G401 (cell line): ENCODE measurements around the gene PRKCA. TPM values are rescaled to one million over a fixed set of nuclear protein-coding genes. Genes with fewer than 3 reads are reported as not detected.
"Not testable (repeated sequence)": the region's sequence is repeated elsewhere in the genome, so short reads cannot be mapped to it uniquely, and the experiment has no call there.

ENCODE experiments used
- DNase-seq: peaks from one replicate; pipeline ENCODE4 v3.0.0-alpha.2; 2015; ENCODE audit warnings: low spot score
- in situ Hi-C: cut with HindIII; loops from 2 replicates; pipeline ENCODE4 v1.10.0; 2016; ENCODE audit warnings: low sequenced_read_pairs, mixed read lengths
- total RNA-seq: library from RNA; depleted of rRNA; stranded (reverse); fragments of >200 nt; shearing (Covaris generic); gene quantifications from 2 replicates; pipeline ENCODE4 v1.2.3, GENCODE V29; 2014

Gene PRKCA
- total RNA-seq, 1 experiment from 2014 or later, result 44.7 TPM

DNA sequence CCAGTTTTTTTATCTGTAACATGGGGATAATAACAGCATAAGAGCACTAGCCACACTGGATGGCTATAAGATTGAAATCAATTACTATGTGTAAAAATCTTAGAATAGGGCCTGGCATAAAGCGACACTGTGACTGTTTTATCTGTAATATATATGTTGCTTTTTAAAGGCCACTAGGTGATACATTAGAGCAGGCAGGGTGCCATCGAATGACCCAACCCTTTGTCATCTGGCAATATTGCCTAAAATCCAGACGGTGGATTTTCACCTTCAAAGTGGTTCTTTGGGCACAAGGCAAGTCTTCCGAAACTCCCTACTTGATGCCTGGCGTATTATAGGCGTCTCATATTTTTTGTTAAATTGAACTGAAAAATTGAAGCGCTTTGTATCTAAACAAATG, 69.1 kb downstream of the PRKCA start:
- in situ Hi-C loops, result no loop called here
- no peak for DNase-seq

DNA sequence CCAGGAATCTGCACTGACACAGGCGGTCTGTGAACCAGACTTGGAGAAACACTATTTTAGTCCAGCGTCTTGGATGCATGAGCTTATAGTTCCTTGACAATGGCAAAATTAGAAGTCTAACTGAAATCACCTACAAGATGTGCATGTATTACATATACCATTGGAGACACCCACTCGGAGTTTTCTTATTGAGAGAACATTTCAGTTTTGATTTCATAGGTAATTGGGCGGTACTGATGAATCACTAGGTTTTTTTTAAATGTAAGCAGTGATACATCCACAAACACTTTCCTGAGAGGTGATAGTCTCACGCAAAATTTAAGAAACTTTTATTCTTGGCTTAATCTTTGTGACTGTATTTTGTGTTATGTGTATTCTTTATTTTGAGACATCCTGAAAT, 69.8 kb downstream of the PRKCA start:
- in situ Hi-C loops, result no loop called here
- no peak for DNase-seq

DNA sequence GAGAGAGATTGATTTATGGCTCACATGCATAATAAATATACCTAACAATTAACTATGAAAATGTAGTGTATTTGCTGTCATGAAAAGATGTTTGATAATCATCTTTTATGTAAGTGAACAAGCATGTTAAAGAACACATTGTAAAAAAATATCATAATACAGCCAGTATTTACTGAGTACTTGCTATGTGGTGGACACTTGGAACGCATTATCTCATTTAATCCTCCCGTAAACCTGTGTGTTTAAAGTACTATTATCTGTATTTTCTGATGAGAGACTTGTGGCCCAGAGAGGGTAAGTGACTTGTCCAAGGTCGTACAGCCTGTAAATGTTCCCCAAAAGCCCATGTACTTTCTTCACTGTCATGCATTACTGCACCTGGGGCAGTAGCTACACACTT, 70.7 kb downstream of the PRKCA start:
- in situ Hi-C loops, result no loop called here
- DNase-seq, result no peak

DNA sequence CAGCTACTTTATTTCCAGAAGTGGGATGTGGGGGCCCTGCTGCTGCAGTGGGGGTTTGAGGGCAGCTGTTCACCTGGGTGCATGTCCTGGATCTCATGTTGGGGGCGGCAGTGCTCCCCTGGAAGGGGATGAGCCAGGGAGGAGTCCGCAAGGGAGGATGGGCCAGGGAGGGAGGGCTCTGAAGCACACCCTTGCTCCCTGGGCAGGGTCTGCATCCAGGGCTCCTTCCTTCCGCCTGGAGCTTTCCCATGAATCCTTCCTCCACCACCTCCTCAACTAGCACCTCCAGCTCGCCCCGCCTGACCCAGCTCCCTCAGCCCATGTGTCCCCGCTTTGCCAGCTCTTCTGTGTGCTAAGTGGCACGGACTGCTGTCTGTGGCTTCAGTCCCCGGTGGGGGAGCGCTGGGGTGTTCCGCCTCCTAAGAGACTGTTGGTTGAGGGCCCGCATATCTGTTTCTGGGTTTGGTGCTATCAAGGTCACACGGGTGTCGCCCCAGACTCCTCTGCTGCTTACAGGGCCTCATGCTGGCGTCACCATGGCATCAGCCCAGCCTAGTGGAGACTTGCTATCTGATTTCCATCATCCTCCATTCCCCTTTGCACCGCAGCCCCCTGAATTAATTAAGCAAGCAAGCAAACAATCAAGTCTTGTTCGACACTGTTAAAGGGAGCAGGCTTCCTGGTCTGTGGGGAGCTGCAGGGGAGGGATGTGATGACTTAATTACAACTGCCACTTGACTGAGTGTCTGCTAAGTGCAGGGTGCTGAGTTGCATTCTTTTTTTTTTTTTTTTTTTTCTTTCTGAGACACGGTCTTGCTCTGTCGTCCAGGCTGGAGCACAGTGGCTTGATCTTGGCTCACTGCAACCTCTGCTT, 71.8 kb downstream of the PRKCA start:
- DNase-seq, result no peak
- in situ Hi-C loops, result no loop called here

DNA sequence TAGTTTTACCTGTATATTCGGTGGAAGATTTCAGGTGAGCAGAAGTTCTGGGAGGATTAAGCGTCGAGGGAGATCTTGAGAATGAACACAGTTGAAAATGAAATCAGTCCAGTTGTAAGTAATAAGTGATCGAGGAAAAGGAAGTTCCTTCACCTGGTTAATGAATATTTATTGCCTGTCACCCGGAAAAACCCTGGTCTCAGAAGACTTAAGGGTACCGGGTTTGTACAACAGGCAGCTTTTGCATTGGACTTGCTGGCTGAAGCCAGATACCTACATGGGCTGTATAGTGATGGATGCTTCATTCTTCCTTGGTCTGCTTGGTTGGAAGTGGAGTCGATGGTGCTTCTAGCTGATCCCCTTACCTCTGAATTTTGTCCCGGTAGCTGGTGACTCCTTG, 72.7 kb downstream of the PRKCA start:
- in situ Hi-C loops, result no loop called here

DNA sequence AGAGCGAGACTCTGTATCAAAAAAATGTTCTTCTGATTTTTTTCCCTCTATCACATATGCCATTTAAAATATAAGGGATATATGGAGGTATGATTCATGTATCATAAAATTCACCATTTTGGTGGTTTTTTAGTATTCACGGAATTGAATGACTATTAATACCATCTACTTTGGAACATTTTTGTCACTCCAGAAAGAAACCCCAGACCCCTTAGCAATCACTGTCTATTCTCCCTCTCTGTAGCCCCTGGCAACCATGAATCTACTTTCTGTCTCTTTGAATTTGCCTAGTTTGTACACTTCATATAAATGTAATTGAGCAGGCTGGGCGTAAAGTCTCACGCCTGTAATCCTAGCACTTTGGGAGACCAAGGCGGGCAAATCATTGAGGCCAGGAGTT, 75.9 kb downstream of the PRKCA start:
- in situ Hi-C loops, result no loop called here
- no peak for DNase-seq

More for the DNA sequence above, 72.7 kb downstream of the PRKCA start:
- DNase-seq, result no peak

DNA sequence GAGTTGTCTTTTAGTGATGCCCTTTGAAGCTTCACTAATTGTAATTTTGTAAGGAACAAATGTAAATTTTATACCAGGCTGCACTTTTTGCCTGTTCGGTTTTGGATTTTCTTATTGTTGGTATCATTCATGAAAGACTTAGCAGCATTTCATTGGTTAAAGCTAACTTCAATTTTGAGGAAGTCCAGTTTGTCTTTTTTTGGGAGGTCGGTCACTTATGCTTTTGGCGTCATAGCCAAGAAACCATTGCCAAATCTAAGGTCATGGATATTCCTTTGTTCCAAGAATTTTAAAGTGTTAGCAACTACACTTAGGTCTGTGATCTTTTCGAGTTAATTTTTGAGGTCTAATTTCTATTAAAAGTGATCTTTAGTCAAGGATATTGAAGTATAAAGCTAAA, 77.1 kb downstream of the PRKCA start:
- in situ Hi-C loops, result no loop called here
- no peak for DNase-seq

DNA sequence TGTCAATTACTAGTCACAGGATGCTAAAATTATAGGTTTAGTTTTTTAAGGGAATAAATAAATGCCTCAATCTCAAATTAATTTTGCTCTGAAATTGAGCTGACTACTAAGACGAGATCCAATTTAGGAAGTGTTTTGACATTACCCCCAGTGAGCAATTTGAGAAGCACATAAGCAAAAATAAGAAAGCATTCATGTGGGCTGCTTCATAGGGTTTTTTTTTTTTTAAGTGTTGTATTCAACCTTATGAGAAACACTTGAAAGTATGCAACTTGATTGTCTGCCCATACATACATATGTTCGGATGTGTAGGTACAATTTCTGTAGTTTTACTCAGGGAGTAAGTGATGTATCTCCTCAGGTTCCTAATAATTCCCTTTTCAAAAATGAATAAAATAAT, 77.6 kb downstream of the PRKCA start:
- in situ Hi-C loops, result no loop called here
- DNase-seq, result no peak

DNA sequence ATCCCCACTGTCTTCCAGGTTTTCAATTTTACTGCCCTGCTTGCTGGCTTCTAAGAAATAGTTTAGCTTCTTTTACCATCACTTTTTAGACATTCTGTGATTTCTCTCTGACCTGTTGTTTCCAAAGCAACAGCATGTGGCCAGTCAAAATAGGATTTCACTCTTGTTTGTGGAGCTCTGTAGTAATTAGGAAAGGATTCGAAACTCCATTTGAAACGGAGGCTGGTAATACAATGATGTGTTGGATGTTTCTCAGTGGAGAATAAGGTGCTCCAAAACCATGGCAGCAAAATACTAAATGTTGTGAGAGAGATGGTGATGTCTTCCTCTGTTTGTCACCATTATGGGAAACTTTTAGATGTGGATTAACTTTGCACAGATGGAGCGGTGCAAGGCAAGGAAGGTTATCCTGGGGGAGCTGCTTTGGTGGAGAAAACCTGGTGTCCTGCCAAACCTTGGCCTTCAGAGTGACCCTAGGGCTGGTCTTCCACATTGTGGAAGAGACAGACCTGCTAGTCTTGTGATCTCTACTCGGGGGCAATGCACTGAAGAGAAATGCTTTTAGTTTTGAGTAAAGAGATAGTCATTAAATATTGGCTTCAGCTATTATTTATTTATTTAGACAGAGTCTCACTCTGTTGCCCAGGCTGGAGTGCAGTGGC, 79.4 kb downstream of the PRKCA start:
- no peak for DNase-seq
- in situ Hi-C loops, result no loop called here

DNA sequence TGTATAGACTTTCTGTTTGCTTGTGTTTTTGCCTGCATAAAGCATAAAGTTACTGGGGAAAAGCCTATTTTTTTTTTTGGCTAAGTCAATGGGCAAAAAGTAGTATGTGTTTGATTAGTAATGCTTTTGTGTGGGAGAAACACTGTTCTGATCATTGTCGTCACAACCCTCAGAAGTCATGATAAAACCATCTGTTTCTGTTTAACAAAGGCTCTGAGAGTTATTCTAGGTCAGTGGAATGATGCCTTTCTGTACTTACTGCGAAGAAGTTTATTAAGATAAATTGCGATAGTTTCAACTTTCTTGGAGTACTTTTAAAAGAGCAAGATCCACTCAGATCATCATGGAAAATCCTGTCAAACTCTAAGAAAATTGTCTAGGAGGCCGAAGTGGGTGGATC, 80.9 kb downstream of the PRKCA start:
- DNase-seq, result no peak
- in situ Hi-C loops, result no loop called here

DNA sequence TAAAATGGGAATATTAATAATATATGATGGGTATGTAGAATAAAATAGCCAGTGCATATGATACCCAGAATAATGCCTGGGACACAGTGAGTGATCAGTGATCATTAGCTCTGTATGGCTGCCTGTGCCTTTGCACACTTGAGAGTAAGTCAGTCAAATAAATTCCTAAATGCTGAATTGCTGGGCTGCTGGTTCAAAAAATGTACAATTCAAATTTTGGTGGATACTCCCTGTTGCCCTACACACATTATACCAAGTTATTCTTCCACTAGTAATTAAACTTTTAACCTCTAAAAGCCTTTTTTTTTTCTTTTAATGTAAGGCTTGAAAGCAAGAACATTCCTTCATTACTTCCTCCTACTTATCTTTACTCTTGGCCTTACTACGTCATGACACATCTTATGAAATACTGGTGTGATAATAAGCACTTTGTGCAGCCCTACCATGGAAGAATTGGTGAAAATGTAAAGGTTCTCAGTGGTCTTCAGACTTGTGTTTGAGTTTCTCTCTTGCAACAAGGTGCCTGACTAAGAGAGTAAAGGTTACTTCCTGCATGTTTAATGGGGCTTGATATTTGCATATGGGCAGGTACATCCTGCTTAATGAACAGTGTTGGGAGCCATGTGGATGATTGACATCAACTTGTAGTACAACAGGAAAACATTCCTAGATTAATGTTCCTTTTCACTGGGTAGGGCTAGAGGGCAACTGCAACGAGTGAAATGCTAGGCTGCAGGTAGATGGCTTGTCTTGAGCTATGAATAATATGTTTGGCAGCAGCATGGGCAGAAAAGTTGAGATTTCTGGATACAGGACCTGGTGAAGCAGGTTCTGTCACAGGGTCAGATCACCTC, 84.3 kb downstream of the PRKCA start:
- no peak for DNase-seq
- in situ Hi-C loops, result no loop called here

DNA sequence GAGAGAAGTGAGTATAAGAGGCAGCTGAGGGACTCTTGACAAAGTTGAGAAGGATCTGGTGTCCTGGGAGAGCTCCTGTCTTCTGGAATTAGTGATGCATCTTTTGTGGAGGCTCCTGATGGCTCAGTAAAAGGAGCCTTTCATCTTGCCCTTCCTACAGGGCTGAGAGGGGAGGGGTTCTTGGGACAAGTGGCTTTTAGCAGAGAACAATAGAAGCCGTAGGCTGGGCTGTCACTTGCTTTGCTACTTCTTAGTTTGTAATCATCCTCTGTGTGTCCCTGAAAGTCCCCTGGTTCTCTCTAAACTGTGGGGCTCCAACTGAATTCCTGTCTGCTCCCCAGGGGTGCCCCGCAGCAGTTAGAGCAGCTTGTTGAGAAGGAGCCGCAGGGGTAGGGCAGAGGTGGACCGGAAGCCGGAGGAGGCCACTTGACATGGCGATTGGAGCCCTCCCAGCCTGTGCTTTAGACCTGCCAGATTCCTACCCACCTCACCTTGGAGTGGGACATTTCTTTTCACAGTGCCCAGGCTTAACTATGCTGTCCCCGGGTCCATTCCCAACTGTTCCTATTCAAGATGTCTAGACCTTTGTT, 85.1 kb downstream of the PRKCA start:
- in situ Hi-C loops, result no loop called here

DNA sequence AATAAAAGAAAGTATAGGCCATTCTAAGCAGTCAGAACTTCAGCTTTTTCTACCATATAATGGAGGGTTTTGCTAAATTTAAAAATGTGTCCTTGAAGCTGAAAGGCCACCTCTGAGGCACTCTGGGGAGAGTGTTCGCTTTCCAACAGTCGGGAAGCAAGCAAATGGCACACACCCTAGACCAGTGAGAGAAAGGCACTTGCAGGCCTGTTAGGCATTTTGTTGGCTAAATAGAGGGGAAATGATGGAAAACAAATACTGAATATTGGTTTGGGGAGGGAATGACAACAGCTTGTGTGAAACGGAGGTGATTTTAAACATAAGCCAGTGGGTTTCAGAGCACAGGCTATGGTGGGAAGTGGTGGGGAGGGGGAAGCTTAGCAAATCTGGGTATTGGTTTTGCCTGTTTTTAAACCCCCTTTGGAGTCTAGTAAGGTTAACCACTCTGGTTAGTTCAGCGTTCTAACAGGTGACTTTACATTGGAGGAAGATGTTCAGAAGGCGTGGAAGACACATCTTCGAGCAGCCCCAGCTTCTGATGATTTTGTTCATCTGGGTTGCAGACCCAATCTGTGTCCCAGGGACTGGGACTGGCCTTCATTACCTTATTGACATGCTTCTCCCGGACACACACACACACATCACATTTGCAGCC, 90.5 kb downstream of the PRKCA start:
- DNase-seq, result no peak
- in situ Hi-C loops, result no loop called here

More for the DNA sequence above, 85.1 kb downstream of the PRKCA start:
- no peak for DNase-seq

DNA sequence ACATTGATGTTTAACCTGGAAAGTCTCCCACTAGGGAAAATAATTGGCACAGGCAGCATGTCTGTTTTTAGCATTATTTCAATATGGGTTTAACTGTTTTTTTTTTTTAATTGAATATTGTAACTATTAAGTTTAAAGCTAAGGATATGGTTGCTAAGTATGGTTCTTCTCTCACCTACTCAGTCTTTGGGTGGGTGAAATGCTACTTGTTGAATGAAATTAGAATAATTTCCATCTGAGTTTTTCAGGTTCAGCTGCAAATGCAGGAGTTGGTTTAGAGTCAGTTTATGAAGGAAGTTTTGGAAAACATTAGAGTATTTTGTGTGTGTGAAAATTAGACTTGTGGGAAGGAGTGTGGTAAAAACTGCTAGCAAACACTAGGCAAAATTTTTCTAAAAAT, 93.5 kb downstream of the PRKCA start:
- no peak for DNase-seq
- in situ Hi-C loops, result no loop called here

DNA sequence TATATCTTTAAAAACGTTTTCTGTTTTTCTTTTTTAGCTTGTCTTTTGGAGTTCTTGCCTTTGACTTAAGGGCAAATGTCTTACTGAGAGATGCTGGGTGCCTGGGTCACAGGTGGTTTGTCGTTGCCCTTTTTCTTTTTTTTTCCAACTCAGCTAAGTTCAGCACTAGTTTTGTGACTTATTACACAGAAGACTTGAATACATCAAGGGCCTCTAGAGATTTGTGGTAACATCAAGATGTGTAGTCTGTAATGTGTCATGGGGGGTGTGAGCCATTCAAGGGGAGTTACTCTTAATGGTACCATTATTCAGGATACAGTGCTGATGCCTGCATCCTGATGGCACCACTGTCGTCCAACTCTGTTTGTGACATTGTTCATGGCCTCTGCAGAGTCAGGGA, 95.1 kb downstream of the PRKCA start:
- in situ Hi-C loops, result no loop called here
- DNase-seq, result no peak

DNA sequence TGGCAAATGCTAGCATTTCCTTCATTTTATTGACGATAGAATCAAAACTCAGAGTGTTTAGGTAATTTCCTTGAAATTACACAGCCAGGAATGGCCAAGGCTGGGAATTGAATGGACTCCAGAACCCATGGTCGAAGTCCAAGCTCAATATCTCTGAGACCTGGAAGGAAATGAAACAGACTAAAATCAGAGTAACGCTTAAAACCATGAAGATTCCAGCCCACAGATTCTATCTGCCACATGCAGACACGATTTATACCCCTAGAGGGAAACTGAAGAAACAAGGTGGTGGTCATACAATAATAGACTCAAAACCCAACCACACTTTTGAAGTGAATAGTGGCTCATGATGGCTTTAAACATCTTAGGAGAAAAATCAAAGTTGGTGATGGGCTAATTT, 95.6 kb downstream of the PRKCA start:
- in situ Hi-C loops, result no loop called here
- no peak for DNase-seq

DNA sequence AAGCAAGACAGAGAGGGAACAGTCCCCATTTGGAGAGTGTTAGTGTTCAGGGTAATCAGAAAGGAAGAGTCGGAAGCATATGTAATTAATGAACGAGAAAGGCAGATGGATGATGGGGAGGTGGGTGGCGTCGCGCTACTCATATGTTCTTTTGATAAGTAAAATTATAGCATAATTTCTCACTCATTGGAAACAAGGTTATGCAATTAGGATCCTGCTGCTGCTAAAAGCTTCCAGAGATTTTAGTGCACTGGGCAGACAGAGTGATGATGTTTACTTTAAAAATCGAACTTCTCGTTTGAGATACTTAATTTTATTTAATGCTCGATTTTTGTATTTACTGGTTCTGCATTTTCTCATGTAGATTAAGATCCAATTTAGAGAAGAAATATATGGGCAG, 96.2 kb downstream of the PRKCA start:
- DNase-seq, result no peak

DNA sequence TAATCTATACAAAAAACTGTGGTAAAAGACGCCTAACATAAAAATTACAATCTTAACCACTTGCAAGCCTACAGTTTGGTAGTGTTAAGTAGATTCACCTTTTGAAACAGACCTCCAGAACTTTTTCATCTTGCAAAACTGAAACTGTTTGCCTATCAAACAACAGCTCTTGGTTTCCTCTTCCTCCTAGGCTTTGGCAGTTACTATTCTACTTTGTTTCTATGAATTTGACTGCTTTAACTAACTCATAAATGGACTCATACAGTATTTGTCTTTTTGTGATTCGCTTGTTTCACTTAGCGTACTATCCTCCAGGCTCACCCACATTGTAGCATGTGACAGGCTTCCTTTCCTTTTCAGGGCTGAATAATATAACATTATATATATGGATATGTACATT, 97.0 kb downstream of the PRKCA start:
- DNase-seq, result no peak
- in situ Hi-C loops, result no loop called here

More for the DNA sequence above, 96.2 kb downstream of the PRKCA start:
- in situ Hi-C loops, result no loop called here

DNA sequence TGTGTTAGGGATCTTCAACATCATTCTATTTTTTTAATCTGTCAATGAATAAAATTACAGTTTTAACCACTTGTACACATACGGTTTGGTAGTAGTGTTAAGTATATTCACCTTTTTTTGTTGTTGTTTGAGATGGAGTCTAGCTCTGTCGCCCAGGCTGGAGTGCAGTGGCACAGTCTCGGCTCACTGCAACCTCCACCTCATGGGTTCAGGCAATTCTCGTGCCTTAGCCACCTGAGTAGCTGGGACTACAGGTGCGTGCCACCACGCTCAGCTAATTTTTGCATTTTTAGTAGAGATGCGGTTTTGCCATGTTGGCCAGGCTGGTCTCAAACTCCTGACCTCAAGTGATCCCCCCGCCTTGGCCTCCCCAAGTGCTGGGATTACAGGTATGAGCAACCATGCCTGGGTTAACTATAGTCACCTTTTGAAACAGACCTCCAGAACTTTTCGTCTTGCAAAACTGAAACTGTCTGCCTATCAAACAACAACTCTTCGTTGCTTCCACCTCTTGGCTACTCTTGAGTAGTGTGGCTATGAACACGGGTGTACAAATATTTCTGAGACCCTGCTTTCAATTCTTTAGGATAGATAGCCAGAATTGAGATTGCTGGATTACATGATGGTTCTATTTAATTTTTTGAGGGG, 97.8 kb downstream of the PRKCA start:
- in situ Hi-C loops, DNase-seq: not testable (repeated sequence)
